IPS-20b (cell line): ENCODE measurements around the gene PIGV.
"Not testable (repeated sequence)": the region's sequence is repeated elsewhere in the genome, so short reads cannot be mapped to it uniquely, and the experiment has no call there.

Experiments
- H3K27ac ChIP-seq: one replicate; pipeline ENCODE4 v1.5.1; 2013; ENCODE audit warnings: low read length
- H3K27me3 ChIP-seq: 2 replicates; pipeline ENCODE4 v1.6.1; 2013; ENCODE audit warnings: mild to moderate bottlenecking, low read length, inconsistent platforms; ENCODE audit not compliant: insufficient read depth
- H3K36me3 ChIP-seq: 2 replicates; pipeline ENCODE4 v1.6.1; 2013; ENCODE audit warnings: low read depth, mild to moderate bottlenecking, inconsistent platforms, low read length, moderate library complexity; ENCODE audit not compliant: insufficient read depth
- H3K4me1 ChIP-seq: 2 replicates; pipeline ENCODE4 v1.6.1; 2013; ENCODE audit warnings: mild to moderate bottlenecking, control low read depth, inconsistent platforms, low read length, moderate library complexity; ENCODE audit not compliant: insufficient read depth
- H3K4me3 ChIP-seq: 2 replicates; pipeline ENCODE4 v1.5.1; 2013; ENCODE audit warnings: mild to moderate bottlenecking, low read length, inconsistent platforms
- H3K9ac ChIP-seq: 2 replicates; pipeline ENCODE4 v1.6.1; 2013; ENCODE audit warnings: low read depth, mild to moderate bottlenecking, inconsistent platforms, low read length, moderate library complexity
- H3K9me3 ChIP-seq: 2 replicates; pipeline ENCODE4 v1.6.1; 2013; ENCODE audit warnings: mild to moderate bottlenecking, low read depth, low read length, inconsistent platforms; ENCODE audit not compliant: insufficient read depth

PIGV gene

GRCh38 chr1:26810105-26810504, 22.4 kb downstream of the PIGV start:
- not testable (repeated sequence) for H3K9me3 ChIP-seq

GRCh38 chr1:26811057-26811456, 23.3 kb downstream of the PIGV start:
- H3K4me3 ChIP-seq, result no peak overlapping the region

More at GRCh38 chr1:26810105-26810504, 22.4 kb downstream of the PIGV start:
- H3K9ac ChIP-seq, H3K36me3 ChIP-seq, H3K4me3 ChIP-seq, H3K27ac ChIP-seq, H3K4me1 ChIP-seq, H3K27me3 ChIP-seq: not testable (repeated sequence)

GRCh38 chr1:26811708-26812107, 24.0 kb downstream of the PIGV start:
- no peak overlapping the region for H3K9ac ChIP-seq
- H3K4me1 ChIP-seq, result no peaks in the 10 kb centered on the region
- no peak overlapping the region for H3K27ac ChIP-seq
- H3K36me3 ChIP-seq, result no peaks in the 10 kb centered on the region
- H3K9me3 ChIP-seq, result no peaks in the 10 kb centered on the region
- H3K4me3 ChIP-seq, result no peak overlapping the region
- H3K27me3 ChIP-seq, result no peaks in the 10 kb centered on the region

More at GRCh38 chr1:26811057-26811456, 23.3 kb downstream of the PIGV start:
- Histone ChIP-seq H3K27ac (no peak overlapping the region), H3K9me3 (no peaks in the 10 kb centered on the region), H3K36me3 (no peaks in the 10 kb centered on the region), H3K4me1 (no peaks in the 10 kb centered on the region), H3K27me3 (no peaks in the 10 kb centered on the region), H3K9ac (no peak overlapping the region)

- no peak overlapping the region for H3K9ac ChIP-seq
- no peaks in the 10 kb centered on the region for H3K27me3 ChIP-seq
- H3K36me3 ChIP-seq, result no peaks in the 10 kb centered on the region
- no peaks in the 10 kb centered on the region for H3K4me1 ChIP-seq
- H3K27ac ChIP-seq, result no peak overlapping the region
- H3K4me3 ChIP-seq, result no peak overlapping the region
- no peaks in the 10 kb centered on the region for H3K9me3 ChIP-seq
These were observed 26.6 kb downstream of the PIGV start for GRCh38 chr1:26814377-26814776.

GRCh38 chr1:26814893-26815292, 27.1 kb downstream of the PIGV start:
- no peak overlapping the region for H3K4me3 ChIP-seq
- H3K9me3 ChIP-seq, result no peaks in the 10 kb centered on the region
- no peaks in the 10 kb centered on the region for H3K36me3 ChIP-seq
- no peak overlapping the region for H3K9ac ChIP-seq
- H3K27ac ChIP-seq, result no peak overlapping the region
- H3K27me3 ChIP-seq, result no peaks in the 10 kb centered on the region
- no peaks in the 10 kb centered on the region for H3K4me1 ChIP-seq

- Histone ChIP-seq H3K9me3 (no peaks in the 10 kb centered on the region), H3K9ac (no peak overlapping the region), H3K36me3 (no peaks in the 10 kb centered on the region), H3K4me3 (no peak overlapping the region), H3K27me3 (no peaks in the 10 kb centered on the region), H3K27ac (no peak overlapping the region), H3K4me1 (peaks cover under 1% of the 10 kb centered on the region; the same call in 1 of the 2 replicates)
These were observed 33.1 kb downstream of the PIGV start for GRCh38 chr1:26820784-26821269.

GRCh38 chr1:26822737-26823395, 35.1 kb downstream of the PIGV start:
- no peaks in the 10 kb centered on the region for H3K9me3 ChIP-seq
- H3K9ac ChIP-seq, result no peak overlapping the region
- H3K4me1 ChIP-seq, result peaks cover 5% of the 10 kb centered on the region; the same call in 1 of the 2 replicates

GRCh38 chr1:26824731-26825130, 37.0 kb downstream of the PIGV start:
- Histone ChIP-seq H3K4me1 (peaks cover 5% of the 10 kb centered on the region; the same call in 1 of the 2 replicates), H3K9me3 (no peaks in the 10 kb centered on the region), H3K27me3 (no peaks in the 10 kb centered on the region), H3K4me3 (no peak overlapping the region), H3K27ac (no peak overlapping the region), H3K9ac (no peak overlapping the region), H3K36me3 (peaks cover 10% of the 10 kb centered on the region)

More at GRCh38 chr1:26822737-26823395, 35.1 kb downstream of the PIGV start:
- H3K27ac ChIP-seq, result no peak overlapping the region
- H3K27me3 ChIP-seq, result no peaks in the 10 kb centered on the region
- H3K36me3 ChIP-seq, result no peaks in the 10 kb centered on the region
- H3K4me3 ChIP-seq, result no peak overlapping the region

- Histone ChIP-seq H3K4me3 (peak within 1 kb of the TSS; percentile 82), H3K27me3 (no peaks in the 10 kb centered on the region), H3K9ac (peak within 1 kb of the TSS; percentile 79; the same call in 1 of the 2 replicates), H3K27ac (no peak within 1 kb of the TSS), H3K9me3 (no peaks in the 10 kb centered on the region), H3K36me3 (peaks cover 11% of the 10 kb centered on the region), H3K4me1 (peaks cover 5% of the 10 kb centered on the region; the same call in 1 of the 2 replicates)
These were observed 38.7 kb downstream of the PIGV start, which contains the start of gene ZDHHC18 for GRCh38 chr1:26826261-26827105. TSS of gene ZDHHC18 (plus strand) at chr1:26826688. CDS start at chr1:26826805, 117 bp downstream.

- H3K9ac ChIP-seq, result peak overlapping the region; percentile 27; the same call in 1 of the 2 replicates
- H3K9me3 ChIP-seq, result no peaks in the 10 kb centered on the region
These were observed 39.4 kb downstream of the PIGV start for GRCh38 chr1:26827106-26827604.

GRCh38 chr1:26827663-26828062, 39.9 kb downstream of the PIGV start:
- H3K4me1 ChIP-seq, result peaks cover 5% of the 10 kb centered on the region; the same call in 1 of the 2 replicates
- no peaks in the 10 kb centered on the region for H3K9me3 ChIP-seq
- H3K36me3 ChIP-seq, result peaks cover 19% of the 10 kb centered on the region
- no peak overlapping the region for H3K27ac ChIP-seq
- no peaks in the 10 kb centered on the region for H3K27me3 ChIP-seq
- H3K9ac ChIP-seq, result no peak overlapping the region
- peak overlapping the region; percentile 70 for H3K4me3 ChIP-seq

More at GRCh38 chr1:26827106-26827604, 39.4 kb downstream of the PIGV start:
- Histone ChIP-seq H3K27ac (no peak overlapping the region), H3K4me1 (peaks cover 5% of the 10 kb centered on the region; the same call in 1 of the 2 replicates), H3K27me3 (no peaks in the 10 kb centered on the region), H3K36me3 (peaks cover 14% of the 10 kb centered on the region), H3K4me3 (peak overlapping the region; percentile 70)
